Renal cortical epithelial cell (primary cell): ENCODE results near the gene HAAO. TPM values are rescaled to one million over a fixed set of nuclear protein-coding genes. Genes with fewer than 3 reads are reported as not detected.
A peak's percentile ranks its signal among the peaks of the same experiment; 100 is the strongest.

Source experiments
- DNase-seq: peaks from one replicate; pipeline ENCODE4 v3.0.0-alpha.2; 2011; ENCODE audit warnings: low read depth
- total RNA-seq: library from RNA; depleted of rRNA; stranded (reverse); fragments of >200 nt; gene quantifications from 2 replicates; pipeline ENCODE4 v1.2.3, GENCODE V29; 2014

Gene HAAO
- total RNA-seq, 1 donor from 2014 or later: 1.1 TPM

GRCh38 chr2:42793334-42794270, 1.2 kb upstream of the HAAO start:
- no peak for DNase-seq

- no peak for DNase-seq
Observed at GRCh38 chr2:42792087-42792582, 248 bp downstream of the HAAO start.

GRCh38 chr2:42791606-42792005, 777 bp downstream of the HAAO start:
- DNase-seq: no peak

- no peak for DNase-seq
Observed at GRCh38 chr2:42789751-42790150, 2.6 kb downstream of the HAAO start.

- no peak for DNase-seq
Observed at GRCh38 chr2:42788882-42789281, 3.5 kb downstream of the HAAO start.

GRCh38 chr2:42788478-42788793, 3.9 kb downstream of the HAAO start:
- no peak for DNase-seq

GRCh38 chr2:42787788-42788477, 4.5 kb downstream of the HAAO start:
- no peak for DNase-seq

GRCh38 chr2:42787424-42787787, 5.0 kb downstream of the HAAO start:
- DNase-seq: no peak

GRCh38 chr2:42786561-42787345, 5.6 kb downstream of the HAAO start:
- DNase-seq: no peak

- no peak for DNase-seq
Observed at GRCh38 chr2:42784204-42784880, 8.0 kb downstream of the HAAO start.

- DNase-seq: no peak
Observed at GRCh38 chr2:42783511-42783910, 8.9 kb downstream of the HAAO start.

GRCh38 chr2:42781181-42781580, 11.2 kb downstream of the HAAO start:
- DNase-seq: no peak

GRCh38 chr2:42777883-42778805, 14.2 kb downstream of the HAAO start:
- DNase-seq: peak; percentile 47

- no peak for DNase-seq
Observed at GRCh38 chr2:42775810-42776209, 16.6 kb downstream of the HAAO start.

- no peak for DNase-seq
Observed at GRCh38 chr2:42775186-42775585, 17.2 kb downstream of the HAAO start.

GRCh38 chr2:42771546-42772153, 20.7 kb downstream of the HAAO start:
- no peak for DNase-seq

- peak; percentile 44 for DNase-seq
Observed at GRCh38 chr2:42770288-42771131, 21.9 kb downstream of the HAAO start.

GRCh38 chr2:42769583-42770287, 22.6 kb downstream of the HAAO start:
- no peak for DNase-seq
